Testis (tissue), 3 donors: ENCODE results near the gene HNRNPH2. TPM values are rescaled to one million over a fixed set of nuclear protein-coding genes. Genes with fewer than 3 reads are reported as not detected.

Experiments
- DNase-seq: peaks from one replicate; pipeline ENCODE4 v3.0.0-alpha.2; 2019
- H3K27ac ChIP-seq, 2 donors: fragments of 200-600 bp; sonication (generic); one replicate each; pipeline ENCODE4 v1.5.1; 2019
- H3K27me3 ChIP-seq: fragments of 200-600 bp; sonication (generic); one replicate; pipeline ENCODE4 v1.5.1; 2019
- H3K36me3 ChIP-seq: fragments of 200-600 bp; sonication (generic); one replicate; pipeline ENCODE4 v1.5.1; 2017; ENCODE audit warnings: low read depth; ENCODE audit errors: missing control alignments
- H3K4me1 ChIP-seq: fragments of 200-600 bp; sonication (generic); one replicate; pipeline ENCODE4 v1.5.1; 2019
- H3K4me3 ChIP-seq, 2 donors: fragments of 200-600 bp; sonication (generic); one replicate each; pipeline ENCODE4 v1.5.1; 2017 to 2019
- H3K9me3 ChIP-seq: fragments of 200-600 bp; sonication (generic); one replicate; pipeline ENCODE4 v1.5.1; 2017
- CTCF ChIP-seq, 3 experiments: fragments of 450-650 bp in 2 of 3; fragments of 200-600 bp in 1 of 3; sonication (generic) in 1 of 3; IDR thresholded peaks; one replicate each; pipeline ENCODE4 v1.5.1; 2016 to 2019; ENCODE audit warnings: antibody characterized with exemption in 3 of 3, mild to moderate bottlenecking in 2 of 3, moderate library complexity in 1 of 3
- POLR2A ChIP-seq: fragments of 450-650 bp; IDR thresholded peaks from one replicate; pipeline ENCODE4 v1.6.1; 2017; ENCODE audit warnings: antibody characterized with exemption, mild to moderate bottlenecking, moderate library complexity
- WGBS, 2 donors: methylation state at CpG; one replicate each; pipeline ENCODE4 v1.1.5; 2018; 5-methylcytosine and 5-hydroxymethylcytosine counted together
- intact Hi-C: fragments of 100-400 bp; cut with DNase I; formaldehyde crosslinking; loops from one replicate; pipeline ENCODE4 v1.15.1; 2023; ENCODE audit warnings: low total_unique reads
- polyA plus RNA-seq: library from polyadenylated mRNA; stranded (reverse); fragments of 350-450 nt; fragmentation: Illumina TruSeq; extraction: RNeasy Lipid Tissue Mini Kit (QIAGEN cat#74804); gene quantifications from one replicate; pipeline ENCODE4 v1.2.3, GENCODE V29; 2014; ENCODE audit warnings: low read depth, low replicate concordance; ENCODE audit not compliant: insufficient read depth
- total RNA-seq, 2 donors: library from RNA; depleted of rRNA; stranded (reverse); fragments of >200 nt; gene quantifications; one replicate each; pipeline ENCODE4 v1.2.3, GENCODE V29; 2016

The HNRNPH2 gene
- total and polyA plus RNA-seq, 3 donors from 2014 or later: 31.1 to 46.3 (median 39.5) TPM

- Histone ChIP-seq H3K27me3 (no peaks in the 10 kb centered on the region), H3K36me3 (no peaks in the 10 kb centered on the region), H3K27ac (no peak overlapping the region), H3K9me3 (no peaks in the 10 kb centered on the region), H3K4me1 (no peaks in the 10 kb centered on the region), H3K4me3 (no peak overlapping the region)
- DNase-seq: no peak
- 90 to 94% methylated on average over 4 of the region's 4 CpGs for WGBS, 2 donors
- intact Hi-C loops: no loop called here
- TF ChIP-seq POLR2A (no peak), CTCF (IDR thresholded peaks at IDR 0.05) (no peak)
These were observed 8.2 kb upstream of the HNRNPH2 start for GRCh38 chrX:101399825-101400224.

GRCh38 chrX:101407167-101407747, 765 bp upstream of the HNRNPH2 start:
- H3K36me3 ChIP-seq: no peaks in the 10 kb centered on the region
- intact Hi-C loops: no loop called here
- H3K27ac ChIP-seq: peak overlapping the region; percentile 91 to 94
- DNase-seq: no peak
- peak overlapping the region; percentile 59 to 73 for H3K4me3 ChIP-seq
- H3K27me3 ChIP-seq: no peaks in the 10 kb centered on the region
- WGBS, 2 donors: 0 to 1% methylated on average over 5 to 11 of the region's 15 CpGs
- TF ChIP-seq CTCF (IDR thresholded peaks at IDR 0.05) (no peak), POLR2A (no peak)
- H3K4me1 ChIP-seq: peaks cover 5% of the 10 kb centered on the region
- H3K9me3 ChIP-seq: no peaks in the 10 kb centered on the region

- intact Hi-C loops: no loop called here
- Histone ChIP-seq H3K4me3 (peak overlapping the region; percentile 59 to 73), H3K27me3 (no peaks in the 10 kb centered on the region), H3K36me3 (no peaks in the 10 kb centered on the region), H3K4me1 (peaks cover 5% of the 10 kb centered on the region), H3K27ac (peak overlapping the region; percentile 94 to 95), H3K9me3 (no peaks in the 10 kb centered on the region)
- DNase-seq: no peak
- TF ChIP-seq CTCF (IDR thresholded peaks at IDR 0.05) (no peak), POLR2A (no peak)
- WGBS, 2 donors: 0% methylated on average over 8 of the region's 8 CpGs
These were observed 465 bp downstream of the HNRNPH2 start for GRCh38 chrX:101408532-101408841.

- peak overlapping the region; percentile 94 to 95 for H3K27ac ChIP-seq
- no peak for DNase-seq
These were observed 1.0 kb downstream of the HNRNPH2 start for GRCh38 chrX:101409043-101409442.

More at GRCh38 chrX:101409043-101409442, 1.0 kb downstream of the HNRNPH2 start:
- peaks cover 5% of the 10 kb centered on the region for H3K4me1 ChIP-seq
- 0 to 2% methylated on average over 6 of the region's 6 CpGs for WGBS, 2 donors
- no peaks in the 10 kb centered on the region for H3K27me3 ChIP-seq
- no peaks in the 10 kb centered on the region for H3K36me3 ChIP-seq
- H3K9me3 ChIP-seq: no peaks in the 10 kb centered on the region
- peak overlapping the region; percentile 59 to 73 for H3K4me3 ChIP-seq
- intact Hi-C loops: no loop called here
- TF ChIP-seq POLR2A: no peak
- no peak for TF ChIP-seq CTCF (IDR thresholded peaks at IDR 0.05)
